H1 (cell line): Measurements from ENCODE around the gene SCYL1. TPM values are rescaled to one million over a fixed set of nuclear protein-coding genes. Genes with fewer than 3 reads are reported as not detected.

ENCODE experiments used
- CTCF ChIA-PET: fragments of 300-600 bp; sonication (Branson Sonifier 250); formaldehyde crosslinking; loops from one replicate; lab custom pipeline; 2021; ENCODE audit not compliant: partially characterized antibody; lab: Charles Lee
- POLR2A ChIA-PET: fragments of 300-600 bp; sonication (Branson Sonifier 250); formaldehyde crosslinking; loops from one replicate; lab custom pipeline; 2021; ENCODE audit warnings: inconsistent platforms; ENCODE audit not compliant: partially characterized antibody; lab: Charles Lee
- DNase-seq, 2 experiments: peaks; one replicate each; pipeline versions ENCODE4 v3.0.0 to v3.0.0-alpha.2; 2010 to 2022; ENCODE audit warnings: low spot score in 2 of 2, low read depth in 1 of 2, mixed read lengths in 1 of 2
- FAIRE-seq: peaks from 2 replicates; lab custom pipeline; 2011; peaks lifted over from hg19 to GRCh38; lab: Jason Lieb, UNC
- H2AFZ ChIP-seq: 2 replicates; pipeline ENCODE4 v1.8.1; 2012; ENCODE audit warnings: low read length, inconsistent platforms
- H2AK5ac ChIP-seq: 2 replicates; pipeline ENCODE4 v1.6.1; 2013; ENCODE audit warnings: low read depth, low read length
- H2BK120ac ChIP-seq: replicated peaks from 2 replicates; pipeline ENCODE3; 2013; ENCODE audit warnings: low read depth, low read length, inconsistent platforms
- H2BK12ac ChIP-seq: 2 replicates; pipeline ENCODE4 v1.6.1; 2013; ENCODE audit warnings: low read depth, low read length
- H2BK15ac ChIP-seq: 2 replicates; pipeline ENCODE4 v1.6.1; 2013; ENCODE audit warnings: low read length
- H2BK20ac ChIP-seq: 2 replicates; pipeline ENCODE4 v1.6.1; 2013; ENCODE audit warnings: low read length
- H2BK5ac ChIP-seq: 2 replicates; pipeline ENCODE4 v1.6.1; 2013; ENCODE audit warnings: low read depth, low read length
- H3K14ac ChIP-seq: 2 replicates; pipeline ENCODE4 v1.6.1; 2013; ENCODE audit warnings: inconsistent platforms; ENCODE audit not compliant: insufficient read length
- H3K18ac ChIP-seq: 2 replicates; pipeline ENCODE4 v1.6.1; 2013; ENCODE audit warnings: low read length; ENCODE audit errors: extremely low read depth
- H3K23ac ChIP-seq: 2 replicates; pipeline ENCODE4 v1.6.1; 2013; ENCODE audit warnings: inconsistent platforms; ENCODE audit not compliant: insufficient read length
- H3K23me2 ChIP-seq: 2 replicates; pipeline ENCODE4 v1.6.1; 2013; ENCODE audit warnings: low read depth, low read length
- H3K27ac ChIP-seq: 2 replicates; pipeline ENCODE4 v1.6.1; 2011; ENCODE audit warnings: low read depth, low read length, inconsistent platforms
- H3K27me3 ChIP-seq, 4 experiments: replicated peaks in 1 of 4; 1 replicate in 1 of 4; 2 replicates in 3 of 4; pipeline versions ENCODE4 v1.6.1 to v1.8.1; 2011 to 2013; ENCODE audit warnings: low read length in 3 of 4, mild to moderate bottlenecking in 3 of 4, inconsistent platforms in 2 of 4, mixed read lengths in 2 of 4, moderate library complexity in 1 of 4; ENCODE audit not compliant: control insufficient read depth in 3 of 4, insufficient read depth in 3 of 4; ENCODE audit errors: extremely low read depth in 1 of 4
- H3K36me3 ChIP-seq, 4 experiments: 2 replicates each; pipeline versions ENCODE4 v1.6.1 to v1.8.1; 2011 to 2013; ENCODE audit warnings: mild to moderate bottlenecking in 4 of 4, low read length in 3 of 4, moderate library complexity in 2 of 4, control low read depth in 1 of 4, inconsistent platforms in 1 of 4; ENCODE audit not compliant: insufficient read depth in 4 of 4, control insufficient read depth in 2 of 4
- H3K4ac ChIP-seq: replicated peaks from 2 replicates; pipeline ENCODE3; 2013; ENCODE audit warnings: low read length, low read depth, mixed read lengths, inconsistent platforms; ENCODE audit not compliant: insufficient read length
- H3K4me1 ChIP-seq, 4 experiments: replicated peaks in 1 of 4; 1 replicate in 1 of 4; 2 replicates in 3 of 4; pipeline versions ENCODE4 v1.6.1 to v1.8.1; 2011 to 2013; ENCODE audit warnings: low read length in 3 of 4, inconsistent platforms in 2 of 4, mixed read lengths in 1 of 4; ENCODE audit not compliant: insufficient read depth in 4 of 4, control insufficient read depth in 3 of 4
- H3K4me2 ChIP-seq, 2 experiments: 2 replicates each; pipeline versions ENCODE4 v1.6.1 to v1.8.1; 2011 to 2013; ENCODE audit warnings: low read depth in 2 of 2, low read length in 2 of 2, control low read depth in 1 of 2, inconsistent platforms in 1 of 2, mild to moderate bottlenecking in 1 of 2; ENCODE audit not compliant: insufficient read depth in 1 of 2
- H3K4me3 ChIP-seq, 4 experiments: fragments of 200-600, 300-600 bp in 1 of 4; sonication (generic), shearing (Covaris generic), sonication (Bioruptor Twin) in 1 of 4; 2 replicates each; pipeline versions ENCODE4 v1.5.1 to v1.8.1; 2011 to 2016; ENCODE audit warnings: low read length in 4 of 4, low read depth in 3 of 4, control low read depth in 2 of 4, inconsistent platforms in 2 of 4, mild to moderate bottlenecking in 2 of 4, mixed read lengths in 1 of 4, moderate library complexity in 1 of 4; ENCODE audit not compliant: insufficient read depth in 2 of 4; ENCODE audit errors: extremely low read depth in 1 of 4
- H3K56ac ChIP-seq: replicated peaks from 2 replicates; pipeline ENCODE3; 2013; ENCODE audit warnings: low read depth, mild to moderate bottlenecking, mixed read lengths, low read length, inconsistent platforms; ENCODE audit not compliant: insufficient read length
- H3K79me1 ChIP-seq: 2 replicates; pipeline ENCODE4 v1.6.1; 2013; ENCODE audit warnings: low read depth, low read length, control low read depth
- H3K79me2 ChIP-seq, 2 experiments: 2 replicates each; pipeline versions ENCODE4 v1.6.1 to v1.8.1; 2012 to 2013; ENCODE audit warnings: low read length in 2 of 2, mild to moderate bottlenecking in 2 of 2, inconsistent platforms in 1 of 2; ENCODE audit not compliant: insufficient read depth in 2 of 2, control insufficient read depth in 1 of 2
- H3K9ac ChIP-seq, 4 experiments: replicated peaks in 1 of 4; 1 replicate in 1 of 4; 2 replicates in 3 of 4; pipeline versions ENCODE4 v1.6.1 to v1.8.1; 2011 to 2013; ENCODE audit warnings: low read depth in 3 of 4, low read length in 3 of 4, control low read depth in 2 of 4, mild to moderate bottlenecking in 2 of 4, moderate library complexity in 2 of 4, inconsistent platforms in 1 of 4; ENCODE audit errors: extremely low read depth in 1 of 4
- H3K9me3 ChIP-seq, 2 experiments: 2 replicates each; pipeline versions ENCODE4 v1.6.1 to v1.8.1; 2012 to 2013; ENCODE audit warnings: mild to moderate bottlenecking in 2 of 2, moderate library complexity in 2 of 2, control low read depth in 1 of 2, inconsistent platforms in 1 of 2, low read depth in 1 of 2, low read length in 1 of 2, mixed read lengths in 1 of 2; ENCODE audit not compliant: insufficient read depth in 2 of 2
- H4K20me1 ChIP-seq, 2 experiments: replicated peaks in 1 of 2; 2 replicates each; pipeline versions ENCODE3 to v1.8.1; 2011 to 2013; ENCODE audit warnings: inconsistent platforms in 2 of 2, low read length in 2 of 2, mild to moderate bottlenecking in 1 of 2; ENCODE audit not compliant: insufficient read depth in 2 of 2, control insufficient read depth in 1 of 2
- H4K5ac ChIP-seq: 2 replicates; pipeline ENCODE4 v1.6.1; 2013; ENCODE audit warnings: low read length, low read depth, mixed read lengths, inconsistent platforms; ENCODE audit not compliant: insufficient read length
- H4K8ac ChIP-seq: 2 replicates; pipeline ENCODE4 v1.8.0; 2013; ENCODE audit warnings: mild to moderate bottlenecking, moderate library complexity, low read length, inconsistent platforms; ENCODE audit not compliant: insufficient read depth; ENCODE audit errors: extremely low read depth
- H4K91ac ChIP-seq: replicated peaks from 2 replicates; pipeline ENCODE3; 2013; ENCODE audit warnings: low read length, mixed read lengths, inconsistent platforms; ENCODE audit not compliant: insufficient read length
- ATF3 ChIP-seq: IDR thresholded peaks from 2 replicates; pipeline ENCODE4 v1.6.1; 2011; ENCODE audit warnings: low read depth, mild to moderate bottlenecking, low read length; ENCODE audit not compliant: insufficient read depth
- BACH1 ChIP-seq: IDR thresholded peaks from 2 replicates; pipeline ENCODE4 v1.6.1; 2012; ENCODE audit warnings: low read length, improper control_type of control experiment
- CTBP2 ChIP-seq: IDR thresholded peaks from 2 replicates; pipeline ENCODE4 v1.7.0; 2011; ENCODE audit warnings: borderline replicate concordance, mild to moderate bottlenecking, moderate library complexity, mixed read lengths, low read length; ENCODE audit not compliant: insufficient read depth, insufficient read length
- E2F6 ChIP-seq: IDR thresholded peaks from 2 replicates; pipeline ENCODE4 v1.6.1; 2012; ENCODE audit warnings: inconsistent platforms
- EGR1 ChIP-seq: IDR thresholded peaks from 2 replicates; pipeline ENCODE4 v1.6.1; 2011; ENCODE audit warnings: low read depth, low read length, borderline replicate concordance
- EZH2 ChIP-seq: fragments of 200-600 bp; sonication (generic); IDR thresholded peaks from 2 replicates; pipeline ENCODE4 v1.7.1; 2012; ENCODE audit warnings: low read depth, mild to moderate bottlenecking, moderate library complexity, low read length, inconsistent platforms; ENCODE audit not compliant: severe bottlenecking
- GTF2F1 ChIP-seq: IDR thresholded peaks from 2 replicates; pipeline ENCODE4 v1.6.1; 2012; ENCODE audit warnings: low read depth, low read length, improper control_type of control experiment, borderline replicate concordance
- KDM4A ChIP-seq: IDR thresholded peaks from one replicate; pipeline ENCODE4 v1.7.1; 2012; ENCODE audit warnings: low read depth, mild to moderate bottlenecking, moderate library complexity, low read length, inconsistent platforms; ENCODE audit not compliant: severe bottlenecking
- SP1 ChIP-seq: IDR thresholded peaks from 2 replicates; pipeline ENCODE4 v1.6.1; 2011; ENCODE audit warnings: low read depth, low read length
- SP2 ChIP-seq: IDR thresholded peaks from 2 replicates; pipeline ENCODE4 v1.6.1; 2012; ENCODE audit warnings: mild to moderate bottlenecking, low read length, inconsistent platforms
- WGBS, 2 experiments: shearing (Covaris generic) in 1 of 2; methylation state at CpG; one replicate each; pipeline versions ENCODE4 v1.1.6 to v1.1.7; 2013 to 2015; ENCODE audit warnings: low lambda C conversion rate in 2 of 2, mixed read lengths in 2 of 2, inconsistent platforms in 1 of 2, low coverage in 1 of 2, missing lambda C conversion rate in 1 of 2; ENCODE audit not compliant: insufficient replicate concordance in 2 of 2, insufficient coverage in 1 of 2, insufficient read length in 1 of 2; ENCODE audit errors: extremely low coverage in 1 of 2, missing lambda C conversion rate in 1 of 2; 5-methylcytosine and 5-hydroxymethylcytosine counted together
- polyA plus RNA-seq, 7 experiments: library from polyadenylated mRNA; depleted of rRNA in 3 of 7; stranded (reverse) in 5 of 7; unstranded in 2 of 7; fragments of >200 nt in 5 of 7; fragments of 200-250 nt in 2 of 7; gene quantifications; 1 replicate in 5 of 7; 2 replicates in 1 of 7; 4 replicates in 1 of 7; pipeline versions ENCODE4 v1.2.1 to v1.2.3, GENCODE V29; 2011 to 2013; ENCODE audit warnings: missing spikeins in 2 of 7, mixed read lengths in 2 of 7
- total RNA-seq: library from RNA; stranded (reverse); fragmentation: NEBNext Ultra II Directional; extraction: Animal tissue kit (Norgen Biotek cat#: 25700); gene quantifications from 2 replicates; pipeline ENCODE4 v1.2.1, GENCODE V29; 2021

SCYL1 gene
- total and polyA plus RNA-seq, 2 of the 8 experiments (the other 6 are each of a cell fraction or from before 2014, with no cell fraction given): 59.8 to 77.7 TPM

GRCh38 chr11:65539744-65540289, 14.9 kb downstream of the SCYL1 start:
- H3K4ac ChIP-seq: no peak overlapping the region
- peaks cover 0 to 6% (median 2%) of the 10 kb centered on the region in 4 experiments; a peak in 3 of 8 replicates for H3K36me3 ChIP-seq
- H3K9me3 ChIP-seq: no peaks in the 10 kb centered on the region
- no peak overlapping the region for H2AK5ac ChIP-seq
- peak overlapping the region; percentile 69; the same call in 1 of the 2 replicates for H2BK5ac ChIP-seq
- 1% methylated on average over 16 of the region's 60 CpGs; no CpG with 5 or more reads in 1 of the 2 experiments for WGBS, 2 experiments
- no peak overlapping the region for H2BK120ac ChIP-seq
- DNase-seq (peak in 1 of 2 experiments; percentile 89), FAIRE-seq (no peak)
- H3K9ac ChIP-seq: no peak overlapping the region
- ChIA-PET POLR2A (interaction anchor here (0.6 to 5.2 kb wide), 21 partner anchors 9 to 662 kb away, joined by 3 to 62 read pairs (median 4); partner anchors contain the start of genes EHD1, FAM89B, MALAT1 and NEAT1), CTCF (interaction anchor here (0.7 to 10.5 kb wide), 20 partner anchors 9 to 383 kb away, joined by 3 to 284 read pairs (median 5); partner anchors contain the start of genes EHBP1L1, FAM89B, LTBP3 and SCYL1)
- no peak overlapping the region for H3K14ac ChIP-seq
- H3K79me2 ChIP-seq: no peaks in the 10 kb centered on the region
- no peak overlapping the region for H2BK12ac ChIP-seq
- no peak overlapping the region for H3K23ac ChIP-seq
- peaks cover 0 to 9% (median 1%) of the 10 kb centered on the region in 4 experiments; a peak in 5 of 7 replicates for H3K4me1 ChIP-seq
- H2AFZ ChIP-seq: no peak overlapping the region
- H3K27ac ChIP-seq: no peak overlapping the region
- no peak overlapping the region for H2BK15ac ChIP-seq
- H4K5ac ChIP-seq: no peak overlapping the region
- no peaks in the 10 kb centered on the region for H3K79me1 ChIP-seq
- H2BK20ac ChIP-seq: no peak overlapping the region
- H3K18ac ChIP-seq: no peak overlapping the region; the same call in 1 of the 2 replicates
- H3K4me3 ChIP-seq: peak overlapping the region; percentile 16 to 68 (median 40)
- peak overlapping the region; percentile 73 for H4K91ac ChIP-seq
- peaks cover 3 to 18% of the 10 kb centered on the region in 2 experiments for H4K20me1 ChIP-seq
- H3K56ac ChIP-seq: no peak overlapping the region
- peak overlapping the region; percentile 64 to 89 for H3K4me2 ChIP-seq
- H4K8ac ChIP-seq: peak overlapping the region; percentile 73
- peaks cover 0 to 31% (median 15%) of the 10 kb centered on the region in 4 experiments; a peak in 6 of 7 replicates for H3K27me3 ChIP-seq
- H3K23me2 ChIP-seq: peaks cover 17% of the 10 kb centered on the region
- TF ChIP-seq GTF2F1 (no peak), CTBP2 (peak; percentile 34), KDM4A (peak; percentile 84), SP2 (no peak), BACH1 (no peak), EGR1 (no peak), EZH2 (no peak), SP1 (no peak), ATF3 (0 out of 2 replicates have a peak, but pooled peaks have one; percentile 48), E2F6 (peak; percentile 95)
